HCT116 (cell line): Measurements from ENCODE around the gene VAT1. TPM values are rescaled to one million over a fixed set of nuclear protein-coding genes. Genes with fewer than 3 reads are reported as not detected.
"Not testable (repeated sequence)": the region's sequence is repeated elsewhere in the genome, so short reads cannot be mapped to it uniquely, and the experiment has no call there.

ENCODE experiments used
- ATAC-seq: fragments of 200-7000 bp; cut with Tn5 transposase; 2 replicates; pipeline ENCODE4 v1.9.1; 2020; ENCODE audit warnings: mild to moderate bottlenecking, moderate library complexity
- BruUV-seq: library from RNA; stranded (reverse); fragments of 400-500 nt; replicated peaks from 2 replicates; lab custom pipeline; 2021; lab: Mats Ljungman, UMichigan
- CTCF ChIA-PET: fragments of 300-600 bp; sonication (Branson Sonifier 250); formaldehyde crosslinking; loops from one replicate; lab custom pipeline; 2021; ENCODE audit warnings: antibody characterized with exemption; lab: Charles Lee
- POLR2A ChIA-PET: fragments of 300-600, 350-600 bp; sonication (Branson Sonifier 250); formaldehyde crosslinking; loops from one replicate; lab custom pipeline; 2021; ENCODE audit warnings: antibody characterized with exemption; lab: Charles Lee
- RAD21 ChIA-PET, 2 experiments: fragments of 300-600 bp; sonication (Branson Sonifier 250); formaldehyde crosslinking; loops; one replicate each; lab custom pipeline; 2023; ENCODE audit warnings: low total read pairs in 2 of 2; ENCODE audit not compliant: uncharacterized antibody in 2 of 2, unreplicated experiment in 2 of 2, low non-redundant PET in 1 of 2; lab: Charles Lee
- DNase-seq: peaks from one replicate; pipeline ENCODE4 v3.0.0-alpha.2; 2010; ENCODE audit warnings: low read depth, low spot score
- H2AFZ ChIP-seq: fragments of 200-600 bp; shearing (Covaris generic), sonication (generic); 2 replicates; pipeline ENCODE4 v1.6.1; 2017; ENCODE audit warnings: low read depth, mixed run types, mixed read lengths, antibody characterized with exemption, low read length; ENCODE audit not compliant: poor library complexity, severe bottlenecking
- H3K27ac ChIP-seq: 2 replicates; pipeline ENCODE4 v1.5.1; 2012; ENCODE audit warnings: low read depth, low read length
- H3K27me3 ChIP-seq: fragments of 200-600 bp; sonication (generic); 2 replicates; pipeline ENCODE4 v1.6.1; 2016; ENCODE audit warnings: mixed run types, low read length, mixed read lengths; ENCODE audit not compliant: insufficient read depth
- H3K36me3 ChIP-seq, 2 experiments: fragments of 200-500 bp in 1 of 2; fragments of 200-600 bp in 1 of 2; sonication (Bioruptor generic) in 1 of 2; sonication (generic) in 1 of 2; 2 replicates each; pipeline versions ENCODE4 v1.5.1 to v1.6.1; 2014 to 2016; ENCODE audit warnings: low read length in 2 of 2, inconsistent platforms in 1 of 2, mixed read lengths in 1 of 2, mixed run types in 1 of 2; ENCODE audit not compliant: insufficient read depth in 2 of 2, control insufficient read depth in 1 of 2
- H3K4me1 ChIP-seq, 2 experiments: fragments of 200-600 bp in 1 of 2; sonication (generic) in 1 of 2; 2 replicates each; pipeline versions ENCODE4 v1.5.1 to v1.6.1; 2012 to 2017; ENCODE audit warnings: low read length in 2 of 2, inconsistent platforms in 1 of 2, mild to moderate bottlenecking in 1 of 2, mixed read lengths in 1 of 2, mixed run types in 1 of 2, moderate library complexity in 1 of 2; ENCODE audit not compliant: insufficient read depth in 2 of 2, control insufficient read depth in 1 of 2
- H3K4me2 ChIP-seq: fragments of 200-600 bp; sonication (generic); 2 replicates; pipeline ENCODE4 v1.6.1; 2017; ENCODE audit warnings: mixed run types, low read length, mixed read lengths
- H3K4me3 ChIP-seq, 2 experiments: fragments of 200-600 bp in 1 of 2; sonication (generic) in 1 of 2; replicated peaks in 1 of 2; 2 replicates each; pipeline ENCODE4 v1.5.1; 2011 to 2016; ENCODE audit warnings: low read length in 2 of 2, control low read depth in 1 of 2, low read depth in 1 of 2, mild to moderate bottlenecking in 1 of 2, mixed read lengths in 1 of 2, mixed run types in 1 of 2
- H3K79me2 ChIP-seq: fragments of 200-600 bp; sonication (generic); 2 replicates; pipeline ENCODE4 v1.6.1; 2017; ENCODE audit warnings: mild to moderate bottlenecking, mixed run types, low read length, moderate library complexity, mixed read lengths; ENCODE audit not compliant: insufficient read depth
- H3K9ac ChIP-seq: fragments of 200-600 bp; sonication (generic); 2 replicates; pipeline ENCODE4 v1.6.1; 2016; ENCODE audit warnings: low read length, mixed read lengths
- H3K9me2 ChIP-seq: fragments of 200-600 bp; sonication (generic), shearing (Covaris generic); 2 replicates; pipeline ENCODE4 v1.6.1; 2017; ENCODE audit warnings: mixed run types, mild to moderate bottlenecking, moderate library complexity; ENCODE audit not compliant: insufficient read depth
- H3K9me3 ChIP-seq, 2 experiments: fragments of 200-500 bp in 1 of 2; fragments of 200-600 bp in 1 of 2; sonication (Bioruptor generic) in 1 of 2; sonication (generic) in 1 of 2; 2 replicates each; pipeline ENCODE4 v1.6.1; 2014 to 2017; ENCODE audit warnings: low read length in 2 of 2, mixed read lengths in 2 of 2, inconsistent platforms in 1 of 2, low read depth in 1 of 2, mild to moderate bottlenecking in 1 of 2, mixed run types in 1 of 2, moderate library complexity in 1 of 2; ENCODE audit not compliant: control insufficient read depth in 1 of 2, insufficient read depth in 1 of 2
- H4K20me1 ChIP-seq: fragments of 200-600 bp; sonication (generic), shearing (Covaris generic); 2 replicates; pipeline ENCODE4 v1.6.1; 2017; ENCODE audit warnings: mixed run types, mild to moderate bottlenecking, moderate library complexity; ENCODE audit not compliant: insufficient read depth
- ATF3 ChIP-seq: IDR thresholded peaks from 2 replicates; pipeline ENCODE4 v1.6.1; 2012
- EGR1 ChIP-seq: IDR thresholded peaks from 2 replicates; pipeline ENCODE4 v1.6.1; 2012; ENCODE audit warnings: low read depth
- ELF1 ChIP-seq: IDR thresholded peaks from 2 replicates; pipeline ENCODE4 v1.6.1; 2012; ENCODE audit warnings: low read depth, borderline replicate concordance
- JUND ChIP-seq: IDR thresholded peaks from 2 replicates; pipeline ENCODE4 v1.6.1; 2012
- MAX ChIP-seq: IDR thresholded peaks from 2 replicates; pipeline ENCODE4 v1.6.1; 2012
- POLR2AphosphoS5 ChIP-seq: IDR thresholded peaks from 2 replicates; pipeline ENCODE4 v1.6.1; 2011; ENCODE audit warnings: mild to moderate bottlenecking, low read depth, low read length, moderate library complexity
- SIN3A ChIP-seq: IDR thresholded peaks from 2 replicates; pipeline ENCODE4 v1.6.1; 2012; ENCODE audit warnings: low read depth
- SRF ChIP-seq: IDR thresholded peaks from 2 replicates; pipeline ENCODE4 v1.6.1; 2012; ENCODE audit warnings: low read depth
- TCF7L2 ChIP-seq: IDR thresholded peaks from 2 replicates; pipeline ENCODE4 v1.7.0; 2011; ENCODE audit warnings: borderline replicate concordance, inconsistent platforms; ENCODE audit not compliant: insufficient read depth, insufficient read length; ENCODE audit errors: extremely low read depth
- YY1 ChIP-seq: IDR thresholded peaks from 2 replicates; pipeline ENCODE4 v1.6.1; 2011; ENCODE audit warnings: low read length, low read depth, moderate library complexity, mild to moderate bottlenecking; ENCODE audit not compliant: insufficient replicate concordance; ENCODE audit errors: extremely low read depth
- ZFX ChIP-seq: fragments of 450-650 bp; IDR thresholded peaks from 2 replicates; pipeline ENCODE4 v1.6.1; 2017
- ZNF274 ChIP-seq: fragments of 200-500 bp; sonication (Bioruptor generic); IDR thresholded peaks from 2 replicates; pipeline ENCODE4 v1.6.1; 2014; ENCODE audit warnings: mild to moderate bottlenecking, low read depth, low read length, inconsistent platforms
- intact Hi-C: fragments of 100-400 bp; cut with micrococcal nuclease; formaldehyde crosslinking; loops from 2 replicates; pipeline ENCODE4 v1.10.0; 2022
- total RNA-seq: library from RNA; stranded (reverse); gene quantifications from one replicate; pipeline ENCODE4 v1.2.1, GENCODE V29; 2021; ENCODE audit not compliant: unreplicated experiment

VAT1 gene
- total RNA-seq, 1 experiment from 2014 or later = 197 TPM

GRCh38 chr17:42975265-42975664 lies 46.9 kb downstream of the VAT1 start (continued):
- TF ChIP-seq ZNF274 (no peak), MAX (no peak), YY1 (no peak), EGR1 (no peak), SIN3A (no peak), ZFX (no peak)

GRCh38 chr17:42973323-42973722 lies 48.9 kb downstream of the VAT1 start:
- H3K4me1 ChIP-seq, POLR2A ChIA-PET, H3K9ac ChIP-seq, H2AFZ ChIP-seq, RAD21 ChIA-PET, H4K20me1 ChIP-seq, H3K9me3 ChIP-seq, H3K27me3 ChIP-seq, H3K36me3 ChIP-seq, H3K79me2 ChIP-seq, CTCF ChIA-PET, ATAC-seq, BruUV-seq, H3K4me2 ChIP-seq, intact Hi-C loops, DNase-seq, H3K27ac ChIP-seq, H3K9me2 ChIP-seq, H3K4me3 ChIP-seq: not testable (repeated sequence)

GRCh38 chr17:42971589-42971988 lies 50.6 kb downstream of the VAT1 start:
- no TSS peak for BruUV-seq
- Histone ChIP-seq H3K4me1 (peaks cover 1 to 8% of the 10 kb centered on the region in 2 experiments), H2AFZ (no peak overlapping the region), H3K79me2 (no peaks in the 10 kb centered on the region), H3K9me3 (no peaks in the 10 kb centered on the region), H3K36me3 (no peaks in the 10 kb centered on the region), H3K27ac (no peak overlapping the region), H3K4me3 (no peak overlapping the region), H3K27me3 (no peaks in the 10 kb centered on the region), H3K9ac (no peak overlapping the region), H4K20me1 (no peaks in the 10 kb centered on the region), H3K9me2 (no peaks in the 10 kb centered on the region), H3K4me2 (no peak overlapping the region)
- ATAC-seq (no peak), DNase-seq (no peak)
- TF ChIP-seq JUND = no peak
- TF ChIP-seq POLR2AphosphoS5 = no peak
- no peak for TF ChIP-seq TCF7L2
- no peak for TF ChIP-seq ATF3
- no peak for TF ChIP-seq YY1
- no peak for TF ChIP-seq SRF
- TF ChIP-seq ELF1 = no peak
- no peak for TF ChIP-seq ZFX
- CTCF ChIA-PET = no interaction called here
- POLR2A ChIA-PET = no interaction called here
- intact Hi-C loops = no loop called here
- RAD21 ChIA-PET = no interaction called here
